BLaER1 (cell line): ENCODE measurements around the gene ART4.
A peak's percentile ranks its signal among the peaks of the same experiment; 100 is the strongest.

Experiments
- H3K27ac ChIP-seq: shearing (Covaris generic); formaldehyde crosslinking; 2 replicates; pipeline ENCODE4 v1.8.1; 2022
- H3K27me3 ChIP-seq: shearing (Covaris generic); formaldehyde crosslinking; 2 replicates; pipeline ENCODE4 v1.8.1; 2022
- H3K36me3 ChIP-seq: shearing (Covaris generic); formaldehyde crosslinking; 2 replicates; pipeline ENCODE4 v1.8.1; 2022
- H3K4me1 ChIP-seq: shearing (Covaris generic); formaldehyde crosslinking; 2 replicates; pipeline ENCODE4 v1.8.1; 2022
- H3K4me2 ChIP-seq: shearing (Covaris generic); formaldehyde crosslinking; 2 replicates; pipeline ENCODE4 v1.8.1; 2022
- H3K4me3 ChIP-seq: shearing (Covaris generic); formaldehyde crosslinking; 2 replicates; pipeline ENCODE4 v1.8.1; 2022
- H3K9ac ChIP-seq: shearing (Covaris generic); formaldehyde crosslinking; 2 replicates; pipeline ENCODE4 v1.8.1; 2022
- H3K9me3 ChIP-seq: shearing (Covaris generic); formaldehyde crosslinking; 2 replicates; pipeline ENCODE4 v1.8.1; 2022
- H4K20me1 ChIP-seq: shearing (Covaris generic); formaldehyde crosslinking; 2 replicates; pipeline ENCODE4 v1.8.1; 2022
- Cebpa-rat ChIP-seq: shearing (Covaris generic); IDR thresholded peaks from 2 replicates; pipeline ENCODE4 v1.8.1; 2022

ART4 gene

GRCh38 chr12:14843425-14843887, at the start of gene ART4:
Gene ART4, minus strand, starts transcription at chr12:14843526. Its CDS starts 413 bp downstream, at chr12:14843113.
- no peak within 1 kb of the TSS for H3K27ac ChIP-seq
- H3K4me3 ChIP-seq = no peak within 1 kb of the TSS
- H3K27me3 ChIP-seq = no peaks in the 10 kb centered on the region
- H3K36me3 ChIP-seq = no peaks in the 10 kb centered on the region
- no peak within 1 kb of the TSS for H3K9ac ChIP-seq
- no peak for TF ChIP-seq Cebpa-rat
- H3K4me1 ChIP-seq = no peaks in the 10 kb centered on the region
- H4K20me1 ChIP-seq = no peaks in the 10 kb centered on the region
- H3K4me2 ChIP-seq = no peak within 1 kb of the TSS
- no peaks in the 10 kb centered on the region for H3K9me3 ChIP-seq

- no peaks in the 10 kb centered on the region for H3K4me1 ChIP-seq
- no peaks in the 10 kb centered on the region for H3K9me3 ChIP-seq
- no peak overlapping the region for H3K4me2 ChIP-seq
- H3K4me3 ChIP-seq = no peak overlapping the region
- H3K9ac ChIP-seq = no peak overlapping the region
- no peak overlapping the region for H3K27ac ChIP-seq
- no peak for TF ChIP-seq Cebpa-rat
- no peaks in the 10 kb centered on the region for H3K27me3 ChIP-seq
- H3K36me3 ChIP-seq = no peaks in the 10 kb centered on the region
- H4K20me1 ChIP-seq = no peaks in the 10 kb centered on the region
Measured at GRCh38 chr12:14892726-14893505, 49.6 kb upstream of the ART4 start.

- no peak overlapping the region for H3K4me3 ChIP-seq
- no peaks in the 10 kb centered on the region for H3K27me3 ChIP-seq
- no peak overlapping the region for H3K4me2 ChIP-seq
- no peak for TF ChIP-seq Cebpa-rat
- no peaks in the 10 kb centered on the region for H3K9me3 ChIP-seq
- H3K4me1 ChIP-seq = no peaks in the 10 kb centered on the region
- no peak overlapping the region for H3K27ac ChIP-seq
- H3K36me3 ChIP-seq = no peaks in the 10 kb centered on the region
- no peak overlapping the region for H3K9ac ChIP-seq
- no peaks in the 10 kb centered on the region for H4K20me1 ChIP-seq
Measured at GRCh38 chr12:14890701-14891100, 47.4 kb upstream of the ART4 start.

GRCh38 chr12:14886271-14886670, 42.9 kb upstream of the ART4 start:
- Histone ChIP-seq H3K27ac (no peak overlapping the region), H3K9me3 (no peaks in the 10 kb centered on the region), H3K36me3 (no peaks in the 10 kb centered on the region), H3K9ac (no peak overlapping the region), H3K27me3 (no peaks in the 10 kb centered on the region), H3K4me2 (no peak overlapping the region), H3K4me1 (peaks cover 26% of the 10 kb centered on the region), H4K20me1 (no peaks in the 10 kb centered on the region), H3K4me3 (no peak overlapping the region)
- TF ChIP-seq Cebpa-rat = no peak

- Histone ChIP-seq H3K9ac (no peak within 1 kb of the TSS), H3K36me3 (no peaks in the 10 kb centered on the region), H3K27ac (no peak within 1 kb of the TSS), H3K4me3 (no peak within 1 kb of the TSS), H4K20me1 (no peaks in the 10 kb centered on the region), H3K27me3 (no peaks in the 10 kb centered on the region), H3K4me2 (peak within 1 kb of the TSS; percentile 67), H3K4me1 (peaks cover 31% of the 10 kb centered on the region), H3K9me3 (no peaks in the 10 kb centered on the region; the same call in 1 of the 2 replicates)
- TF ChIP-seq Cebpa-rat = no peak
Measured at GRCh38 chr12:14885718-14886221, 42.4 kb upstream of the ART4 start, which contains the start of gene MGP. Gene MGP, minus strand, starts transcription at chr12:14885854. Its CDS starts 63 bp downstream, at chr12:14885791.

GRCh38 chr12:14884458-14884878, 41.1 kb upstream of the ART4 start:
- Histone ChIP-seq H3K4me3 (no peak overlapping the region), H4K20me1 (no peaks in the 10 kb centered on the region), H3K9ac (no peak overlapping the region), H3K4me1 (peaks cover 35% of the 10 kb centered on the region), H3K27ac (no peak overlapping the region), H3K9me3 (no peaks in the 10 kb centered on the region; the same call in 1 of the 2 replicates), H3K4me2 (peak overlapping the region; percentile 67), H3K36me3 (no peaks in the 10 kb centered on the region), H3K27me3 (no peaks in the 10 kb centered on the region)
- no peak for TF ChIP-seq Cebpa-rat

- H4K20me1 ChIP-seq = no peaks in the 10 kb centered on the region
- H3K9ac ChIP-seq = no peak overlapping the region
- no peaks in the 10 kb centered on the region; the same call in 1 of the 2 replicates for H3K9me3 ChIP-seq
- H3K4me3 ChIP-seq = no peak overlapping the region
- no peak for TF ChIP-seq Cebpa-rat
- peaks cover 35% of the 10 kb centered on the region for H3K4me1 ChIP-seq
- no peaks in the 10 kb centered on the region for H3K27me3 ChIP-seq
- H3K36me3 ChIP-seq = no peaks in the 10 kb centered on the region
- peak overlapping the region; percentile 67 for H3K4me2 ChIP-seq
- no peak overlapping the region for H3K27ac ChIP-seq
Measured at GRCh38 chr12:14883686-14884085, 40.4 kb upstream of the ART4 start.

- 0 out of 2 replicates have a peak overlapping the region, but pooled peaks have one; percentile 36 for H3K27ac ChIP-seq
- peaks cover 35% of the 10 kb centered on the region for H3K4me1 ChIP-seq
- H3K36me3 ChIP-seq = no peaks in the 10 kb centered on the region
- H3K9ac ChIP-seq = no peak overlapping the region
- no peak overlapping the region for H3K4me3 ChIP-seq
- H3K9me3 ChIP-seq = no peaks in the 10 kb centered on the region; the same call in 1 of the 2 replicates
- no peaks in the 10 kb centered on the region for H4K20me1 ChIP-seq
- no peak for TF ChIP-seq Cebpa-rat
- peak overlapping the region; percentile 54 for H3K4me2 ChIP-seq
- no peaks in the 10 kb centered on the region for H3K27me3 ChIP-seq
Measured at GRCh38 chr12:14880890-14881453, 37.6 kb upstream of the ART4 start.

GRCh38 chr12:14879222-14879933, 36.1 kb upstream of the ART4 start:
- H3K4me2 ChIP-seq = no peak overlapping the region
- no peaks in the 10 kb centered on the region for H3K36me3 ChIP-seq
- H3K27ac ChIP-seq = no peak overlapping the region
- no peak for TF ChIP-seq Cebpa-rat
- no peak overlapping the region for H3K9ac ChIP-seq
- no peaks in the 10 kb centered on the region; the same call in 1 of the 2 replicates for H3K9me3 ChIP-seq
- H3K4me3 ChIP-seq = no peak overlapping the region
- H3K27me3 ChIP-seq = no peaks in the 10 kb centered on the region
- H3K4me1 ChIP-seq = peaks cover 24% of the 10 kb centered on the region
- no peaks in the 10 kb centered on the region for H4K20me1 ChIP-seq
